Measurements from ENCODE around the gene ZFP90.

The ZFP90 gene

DNA sequence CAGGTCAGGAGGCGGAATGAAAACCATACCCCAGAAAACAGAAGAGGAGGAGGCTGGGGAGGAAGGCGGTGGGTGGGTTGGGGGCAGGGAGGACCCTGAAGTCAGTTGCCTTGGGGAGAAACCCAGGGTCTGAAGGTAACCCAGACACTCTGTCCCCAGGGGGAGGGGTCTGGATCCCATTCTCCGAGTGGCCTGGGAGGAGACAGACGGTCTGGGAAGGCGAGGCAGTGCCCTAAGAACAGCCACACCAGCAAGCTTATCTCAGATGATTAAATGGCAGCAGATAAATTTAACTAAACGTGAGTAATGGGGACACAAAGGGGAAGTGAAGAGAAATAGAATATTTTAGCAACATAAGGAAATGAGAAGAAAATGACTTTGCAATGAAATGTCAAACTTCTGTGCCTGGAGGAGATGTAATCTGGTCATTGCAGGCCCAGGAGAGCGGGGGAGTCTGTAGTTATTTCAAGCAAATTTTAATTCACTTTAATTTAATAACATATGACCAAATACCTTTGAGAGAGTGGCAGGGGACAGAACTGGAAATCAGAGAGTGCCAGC, 21.4 kb upstream of the ZFP90 start:
- no peak for DNase-seq (ENCODE audit: insufficient read length, low spot score)
- FAIRE-seq: no peak
- TF ChIP-seq, protein P1, sequence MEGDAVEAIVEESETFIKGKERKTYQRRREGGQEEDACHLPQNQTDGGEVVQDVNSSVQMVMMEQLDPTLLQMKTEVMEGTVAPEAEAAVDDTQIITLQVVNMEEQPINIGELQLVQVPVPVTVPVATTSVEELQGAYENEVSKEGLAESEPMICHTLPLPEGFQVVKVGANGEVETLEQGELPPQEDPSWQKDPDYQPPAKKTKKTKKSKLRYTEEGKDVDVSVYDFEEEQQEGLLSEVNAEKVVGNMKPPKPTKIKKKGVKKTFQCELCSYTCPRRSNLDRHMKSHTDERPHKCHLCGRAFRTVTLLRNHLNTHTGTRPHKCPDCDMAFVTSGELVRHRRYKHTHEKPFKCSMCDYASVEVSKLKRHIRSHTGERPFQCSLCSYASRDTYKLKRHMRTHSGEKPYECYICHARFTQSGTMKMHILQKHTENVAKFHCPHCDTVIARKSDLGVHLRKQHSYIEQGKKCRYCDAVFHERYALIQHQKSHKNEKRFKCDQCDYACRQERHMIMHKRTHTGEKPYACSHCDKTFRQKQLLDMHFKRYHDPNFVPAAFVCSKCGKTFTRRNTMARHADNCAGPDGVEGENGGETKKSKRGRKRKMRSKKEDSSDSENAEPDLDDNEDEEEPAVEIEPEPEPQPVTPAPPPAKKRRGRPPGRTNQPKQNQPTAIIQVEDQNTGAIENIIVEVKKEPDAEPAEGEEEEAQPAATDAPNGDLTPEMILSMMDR (IDR thresholded peaks at IDR 0.05; ENCODE audit: insufficient read depth, missing control alignments): no peak

DNA sequence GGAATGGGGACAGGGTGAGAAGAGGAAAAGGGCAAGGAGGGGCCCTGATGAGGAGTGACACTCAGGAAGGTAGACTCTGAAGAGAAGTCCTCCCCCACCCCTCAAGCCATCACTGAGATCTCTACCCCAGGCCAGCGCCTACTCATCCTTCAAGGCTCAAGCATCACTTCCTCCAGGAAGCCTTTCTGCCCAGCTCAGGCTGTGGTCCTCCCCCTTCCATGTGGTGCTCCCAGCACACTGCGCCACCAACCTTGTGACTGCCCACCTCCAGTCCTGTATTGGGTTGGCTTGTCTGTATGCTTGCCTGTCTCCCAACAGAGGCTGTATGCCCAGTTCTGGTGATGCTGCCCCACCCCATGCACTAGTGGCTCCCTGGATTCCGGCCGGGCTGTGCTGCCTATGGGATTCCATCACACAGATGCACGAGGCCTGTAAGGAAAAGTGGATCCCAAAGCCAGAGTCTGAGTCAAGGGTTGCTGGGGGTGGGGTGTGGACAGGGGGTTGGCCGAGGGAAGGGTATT, 19.8 kb upstream of the ZFP90 start:
- FAIRE-seq (no peak), DNase-seq (ENCODE audit: insufficient read length, low spot score) (no peak)
- TF ChIP-seq, protein P1 (IDR thresholded peaks at IDR 0.05; ENCODE audit: insufficient read depth, missing control alignments): no peak

DNA sequence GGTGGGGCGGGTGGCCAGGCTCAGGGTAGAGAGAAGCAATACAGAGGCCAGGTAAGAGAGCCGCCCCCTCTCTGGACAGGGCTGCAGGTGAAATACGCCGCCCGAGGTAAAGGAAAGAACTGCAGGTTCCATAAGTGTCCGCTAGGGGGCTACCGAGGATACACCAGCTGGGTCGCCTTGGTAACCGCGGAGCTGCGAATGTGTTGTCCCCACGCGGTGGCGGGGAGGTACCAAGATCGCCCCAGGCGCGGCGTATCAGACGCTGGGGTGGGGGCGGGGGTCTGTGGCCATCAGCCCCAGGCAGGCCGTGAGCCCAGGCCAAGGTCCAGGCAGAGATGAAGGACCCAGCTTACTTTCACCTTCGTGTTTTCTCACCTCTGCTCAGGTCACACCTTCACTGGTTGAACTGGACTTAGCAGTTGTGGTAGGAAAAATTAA, 18.4 kb upstream of the ZFP90 start:
- FAIRE-seq: no peak
- TF ChIP-seq, protein P1 (IDR thresholded peaks at IDR 0.05; ENCODE audit: insufficient read depth, missing control alignments): peak; percentile 91
- DNase-seq (ENCODE audit: insufficient read length, low spot score): peak; percentile 66

DNA sequence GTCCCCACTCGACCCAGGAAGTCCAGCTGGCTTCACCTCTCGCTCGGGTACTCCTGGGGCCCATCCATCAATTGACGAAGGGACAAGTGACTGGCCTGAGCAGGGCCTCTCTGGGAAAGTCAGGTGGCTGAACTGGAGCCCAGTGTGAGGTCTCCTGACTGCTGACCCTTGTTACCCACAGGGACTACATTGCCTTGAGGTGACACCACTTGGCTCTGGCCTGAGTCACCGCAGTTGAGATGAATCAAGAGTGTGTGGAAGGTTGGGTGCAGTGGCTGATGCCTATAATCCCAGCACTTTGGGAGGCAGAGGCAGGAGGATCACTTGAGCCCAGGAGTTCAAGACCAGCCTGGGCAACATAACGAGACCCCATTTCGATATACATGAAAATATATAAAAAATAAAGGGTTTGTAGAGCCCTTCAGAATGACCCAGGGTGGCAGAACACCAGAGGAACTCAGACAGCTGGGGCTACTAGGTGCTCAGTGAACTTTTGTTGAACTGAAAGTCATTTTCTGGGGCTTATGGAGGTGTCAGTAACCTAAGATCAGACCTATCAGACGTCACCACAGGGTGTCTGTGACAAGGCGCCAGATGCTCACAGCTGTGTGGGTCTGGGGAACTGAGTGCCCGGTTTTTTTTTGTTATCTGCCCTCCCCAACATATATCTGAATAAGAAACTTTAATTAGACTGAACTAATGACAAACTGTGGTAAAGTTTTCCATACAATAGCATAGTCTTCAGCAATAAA, 14.8 kb upstream of the ZFP90 start:
- FAIRE-seq (no peak), DNase-seq (ENCODE audit: insufficient read length, low spot score) (no peak)
- TF ChIP-seq, protein P1 (IDR thresholded peaks at IDR 0.05; ENCODE audit: insufficient read depth, missing control alignments): no peak

DNA sequence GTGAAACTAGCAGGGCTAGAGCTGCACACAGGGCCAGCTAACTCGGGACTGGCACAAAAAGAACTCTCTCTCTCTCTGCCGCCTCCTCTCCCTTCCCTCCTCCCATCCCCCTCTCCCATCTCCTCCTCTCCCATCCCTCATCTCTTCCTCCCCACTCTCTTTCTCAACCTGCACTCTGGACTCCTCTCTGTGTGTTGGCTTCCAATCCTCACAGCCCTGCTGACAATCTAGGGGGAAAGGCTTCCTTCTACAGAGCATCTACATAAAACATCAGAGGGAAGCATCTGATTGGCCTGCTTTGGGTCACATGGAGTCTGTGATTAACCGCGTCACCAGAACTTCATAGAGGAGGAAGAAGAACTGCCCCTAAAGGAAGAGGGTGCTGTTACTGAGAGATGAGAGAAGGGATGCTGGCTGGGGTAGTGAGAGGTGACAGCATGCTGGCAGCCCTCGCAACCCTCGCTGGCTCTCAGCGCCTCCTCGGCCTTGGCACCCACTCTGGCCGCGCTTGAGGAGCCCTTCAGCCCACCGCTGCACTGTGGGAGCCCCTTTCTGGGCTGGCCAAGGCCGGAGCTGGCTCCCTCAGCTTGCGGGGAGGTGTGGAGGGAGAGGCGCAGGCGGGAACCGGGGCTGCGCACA, 12.8 kb upstream of the ZFP90 start:
- no peak for DNase-seq (ENCODE audit: insufficient read length, low spot score)
- FAIRE-seq: no peak
- TF ChIP-seq, protein P1 (IDR thresholded peaks at IDR 0.05; ENCODE audit: insufficient read depth, missing control alignments): no peak

DNA sequence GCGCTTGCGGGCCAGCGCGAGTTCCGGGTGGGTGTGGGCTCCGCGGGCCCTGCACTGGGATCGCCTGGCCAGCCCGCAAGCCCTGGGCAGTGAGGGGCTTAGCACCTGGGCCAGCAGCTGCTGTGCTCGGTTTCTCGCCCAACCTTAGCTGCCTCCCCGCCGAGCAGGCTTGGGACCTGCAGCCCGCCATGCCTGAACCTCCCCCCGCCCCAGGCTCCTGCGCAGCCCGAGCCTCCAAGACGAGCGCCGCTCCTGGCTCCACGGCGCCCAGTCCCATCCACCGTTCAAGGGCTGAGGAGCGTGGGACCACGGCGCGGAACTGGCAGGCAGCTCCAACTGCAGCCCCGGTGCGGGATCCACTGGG, 12.3 kb upstream of the ZFP90 start:
- TF ChIP-seq, protein P1 (IDR thresholded peaks at IDR 0.05; ENCODE audit: insufficient read depth, missing control alignments): no peak
- no peak for DNase-seq (ENCODE audit: insufficient read length, low spot score)
- no peak for FAIRE-seq
